ENCODE measurements around the gene BRAP. TPM values are rescaled to one million over a fixed set of nuclear protein-coding genes. Genes with fewer than 3 reads are reported as not detected.

The BRAP gene
- polyA plus RNA-seq, 1 donor (not counting 4 experiments of a cell fraction or from before 2014, with no cell fraction given): 19.5 TPM

DNA sequence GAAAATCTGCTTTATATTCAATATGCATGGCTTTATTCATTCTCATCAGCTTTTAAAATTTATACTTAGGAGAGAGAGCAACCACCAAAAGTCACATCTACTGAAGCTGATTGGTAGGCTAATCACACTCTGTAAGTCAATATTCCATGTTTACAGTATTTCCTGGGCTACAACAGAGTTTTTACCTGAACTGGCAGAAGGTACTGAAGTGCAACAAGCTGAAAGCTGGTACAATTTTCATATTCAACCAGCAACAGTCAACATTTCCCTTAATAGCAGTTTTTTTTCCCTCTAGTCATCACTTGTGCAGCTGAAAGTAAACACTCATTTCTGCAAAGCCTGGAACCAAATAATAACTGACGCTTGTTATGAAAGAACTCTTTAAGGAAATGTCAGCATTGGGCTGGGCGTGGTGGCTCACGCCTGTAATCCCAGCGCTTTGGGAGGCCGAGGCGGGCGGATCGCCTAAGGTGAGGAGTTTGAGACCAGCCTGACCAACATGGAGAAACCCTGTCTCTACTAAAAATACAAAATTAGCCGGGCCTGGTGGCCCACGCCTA, 12.9 kb downstream of the BRAP start:
- FAIRE-seq: no peak
- dilution Hi-C loops (cut with MboI; ENCODE audit: extremely low pct_ligation_motif_present, low sequenced_read_pairs): no loop called here
- Histone ChIP-seq H3K36me3 (ENCODE audit: control insufficient read depth in 2 of 2, extremely low read depth in 1 of 2, insufficient read depth in 2 of 2, low read length in 2 of 2) (peaks cover 24 to 30% of the 10 kb centered on the region in 2 experiments), H3K9me3 (ENCODE audit: control insufficient read depth, low read depth, low read length) (no peaks in the 10 kb centered on the region), H3K9ac (ENCODE audit: control insufficient read depth, extremely low read depth, insufficient read depth, low read length) (no peak overlapping the region), H3K79me2 (ENCODE audit: control insufficient read depth, insufficient read depth, low read length) (no peaks in the 10 kb centered on the region), H3K27me3 (ENCODE audit: control insufficient read depth, extremely low read depth, insufficient read depth, low read length) (no peaks in the 10 kb centered on the region), H4K20me1 (ENCODE audit: control insufficient read depth, extremely low read depth, insufficient read depth, low read length) (no peaks in the 10 kb centered on the region), H2AFZ (ENCODE audit: control insufficient read depth, low read length) (no peak overlapping the region), H3K4me3 (ENCODE audit: control insufficient read depth in 2 of 3, extremely low read depth in 1 of 3, insufficient read depth in 2 of 3, low read depth in 1 of 3, low read length in 3 of 3) (no peak overlapping the region), H3K4me2 (ENCODE audit: control insufficient read depth, extremely low read depth, insufficient read depth, low read depth, low read length) (no peak overlapping the region), H3K9me1 (ENCODE audit: control insufficient read depth, extremely low read depth, insufficient read depth, low read length) (no peaks in the 10 kb centered on the region), H3K27ac (ENCODE audit: control insufficient read depth, insufficient read depth, low read length) (no peak overlapping the region), H3K4me1 (ENCODE audit: control insufficient read depth, extremely low read depth, insufficient read depth, low read length) (no peaks in the 10 kb centered on the region)
- DNase-seq (ENCODE audit: low read depth, low spot score): no peak
- no peak for TF ChIP-seq EZH2 (IDR thresholded peaks at IDR 0.05; ENCODE audit: low read length)
- TF ChIP-seq, protein P1, sequence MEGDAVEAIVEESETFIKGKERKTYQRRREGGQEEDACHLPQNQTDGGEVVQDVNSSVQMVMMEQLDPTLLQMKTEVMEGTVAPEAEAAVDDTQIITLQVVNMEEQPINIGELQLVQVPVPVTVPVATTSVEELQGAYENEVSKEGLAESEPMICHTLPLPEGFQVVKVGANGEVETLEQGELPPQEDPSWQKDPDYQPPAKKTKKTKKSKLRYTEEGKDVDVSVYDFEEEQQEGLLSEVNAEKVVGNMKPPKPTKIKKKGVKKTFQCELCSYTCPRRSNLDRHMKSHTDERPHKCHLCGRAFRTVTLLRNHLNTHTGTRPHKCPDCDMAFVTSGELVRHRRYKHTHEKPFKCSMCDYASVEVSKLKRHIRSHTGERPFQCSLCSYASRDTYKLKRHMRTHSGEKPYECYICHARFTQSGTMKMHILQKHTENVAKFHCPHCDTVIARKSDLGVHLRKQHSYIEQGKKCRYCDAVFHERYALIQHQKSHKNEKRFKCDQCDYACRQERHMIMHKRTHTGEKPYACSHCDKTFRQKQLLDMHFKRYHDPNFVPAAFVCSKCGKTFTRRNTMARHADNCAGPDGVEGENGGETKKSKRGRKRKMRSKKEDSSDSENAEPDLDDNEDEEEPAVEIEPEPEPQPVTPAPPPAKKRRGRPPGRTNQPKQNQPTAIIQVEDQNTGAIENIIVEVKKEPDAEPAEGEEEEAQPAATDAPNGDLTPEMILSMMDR (optimal IDR thresholded peaks at IDR 0.05 in 1 of 3, IDR thresholded peaks at IDR 0.05 in 1 of 3, conservative IDR thresholded peaks at IDR 0.05 in 1 of 3; ENCODE audit: extremely low read depth in 1 of 3, insufficient read depth in 2 of 3, low read length in 3 of 3): no peak

DNA sequence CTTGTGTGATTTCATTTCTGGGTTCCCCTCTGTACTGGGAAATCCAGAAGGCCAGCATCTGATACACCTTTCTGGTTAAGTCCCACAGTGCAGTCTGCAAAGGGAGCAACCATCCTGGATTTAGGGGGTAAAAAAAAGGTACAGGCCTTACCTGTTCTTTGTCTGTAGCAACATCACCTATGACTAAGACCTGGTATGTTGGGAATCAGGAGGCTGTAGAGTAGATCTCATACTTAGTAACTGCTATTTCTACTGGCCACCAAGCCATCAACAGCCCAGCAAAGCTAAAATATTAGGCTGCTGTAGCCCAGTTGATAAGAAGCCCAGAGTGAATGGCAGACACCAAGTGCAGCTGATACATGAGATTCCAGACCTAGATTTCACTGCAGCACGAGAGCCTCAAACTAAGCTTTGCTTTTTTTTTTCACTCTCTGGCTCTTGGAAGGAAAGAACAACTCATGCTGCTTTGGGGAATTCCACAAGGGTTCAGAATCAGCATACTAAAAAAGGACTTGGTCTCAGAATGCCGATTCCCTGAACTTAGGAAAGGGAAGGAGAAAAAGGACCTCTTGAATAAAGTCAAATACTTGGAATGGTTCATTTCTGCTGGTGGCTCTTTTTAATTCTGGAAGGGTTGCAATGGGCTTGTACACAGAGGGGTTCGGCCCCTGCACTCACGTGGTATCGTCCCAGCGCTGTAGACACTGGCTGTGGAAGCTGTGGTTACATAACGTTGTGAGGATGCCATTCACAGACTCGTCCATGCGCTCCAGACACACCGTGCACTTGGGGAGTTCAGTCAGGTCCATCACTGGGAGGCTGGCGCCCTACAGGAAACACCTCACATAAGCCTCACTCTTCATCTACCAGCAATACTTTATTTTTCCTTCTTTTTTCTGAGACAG, 20.5 kb downstream of the BRAP start:
- no peaks in the 10 kb centered on the region for H3K4me1 ChIP-seq (ENCODE audit: control insufficient read depth, extremely low read depth, insufficient read depth, low read length)
- FAIRE-seq: no peak
- H2AFZ ChIP-seq (ENCODE audit: control insufficient read depth, low read length): no peak overlapping the region
- no peaks in the 10 kb centered on the region for H3K79me2 ChIP-seq (ENCODE audit: control insufficient read depth, insufficient read depth, low read length)
- dilution Hi-C loops (cut with MboI; ENCODE audit: extremely low pct_ligation_motif_present, low sequenced_read_pairs): no loop called here
- H3K4me3 ChIP-seq (ENCODE audit: control insufficient read depth in 2 of 3, extremely low read depth in 1 of 3, insufficient read depth in 2 of 3, low read depth in 1 of 3, low read length in 3 of 3): no peak overlapping the region
- DNase-seq (ENCODE audit: low read depth, low spot score): no peak
- H3K27ac ChIP-seq (ENCODE audit: control insufficient read depth, insufficient read depth, low read length): no peak overlapping the region
- H3K9me1 ChIP-seq (ENCODE audit: control insufficient read depth, extremely low read depth, insufficient read depth, low read length): no peaks in the 10 kb centered on the region
- H3K27me3 ChIP-seq (ENCODE audit: control insufficient read depth, extremely low read depth, insufficient read depth, low read length): no peaks in the 10 kb centered on the region
- no peaks in the 10 kb centered on the region for H3K9me3 ChIP-seq (ENCODE audit: control insufficient read depth, low read depth, low read length)
- no peak overlapping the region for H3K9ac ChIP-seq (ENCODE audit: control insufficient read depth, extremely low read depth, insufficient read depth, low read length)
- no peak for TF ChIP-seq EZH2 (IDR thresholded peaks at IDR 0.05; ENCODE audit: low read length)
- TF ChIP-seq, protein P1 (optimal IDR thresholded peaks at IDR 0.05 in 1 of 3, IDR thresholded peaks at IDR 0.05 in 1 of 3, conservative IDR thresholded peaks at IDR 0.05 in 1 of 3; ENCODE audit: extremely low read depth in 1 of 3, insufficient read depth in 2 of 3, low read length in 3 of 3): no peak
- peaks cover 16% of the 10 kb centered on the region in 2 experiments for H3K36me3 ChIP-seq (ENCODE audit: control insufficient read depth in 2 of 2, extremely low read depth in 1 of 2, insufficient read depth in 2 of 2, low read length in 2 of 2)
- H4K20me1 ChIP-seq (ENCODE audit: control insufficient read depth, extremely low read depth, insufficient read depth, low read length): no peaks in the 10 kb centered on the region
- no peak overlapping the region for H3K4me2 ChIP-seq (ENCODE audit: control insufficient read depth, extremely low read depth, insufficient read depth, low read depth, low read length)

Measured in keratinocyte (primary cell).